ENCODE data around the gene ANXA8L1. TPM values are rescaled to one million over a fixed set of nuclear protein-coding genes. Genes with fewer than 3 reads are reported as not detected.
"Not testable (repeated sequence)": the region's sequence is repeated elsewhere in the genome, so short reads cannot be mapped to it uniquely, and the experiment has no call there.

The ANXA8L1 gene, protein sequence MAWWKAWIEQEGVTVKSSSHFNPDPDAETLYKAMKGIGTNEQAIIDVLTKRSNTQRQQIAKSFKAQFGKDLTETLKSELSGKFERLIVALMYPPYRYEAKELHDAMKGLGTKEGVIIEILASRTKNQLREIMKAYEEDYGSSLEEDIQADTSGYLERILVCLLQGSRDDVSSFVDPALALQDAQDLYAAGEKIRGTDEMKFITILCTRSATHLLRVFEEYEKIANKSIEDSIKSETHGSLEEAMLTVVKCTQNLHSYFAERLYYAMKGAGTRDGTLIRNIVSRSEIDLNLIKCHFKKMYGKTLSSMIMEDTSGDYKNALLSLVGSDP
- total RNA-seq, result not detected

DNA sequence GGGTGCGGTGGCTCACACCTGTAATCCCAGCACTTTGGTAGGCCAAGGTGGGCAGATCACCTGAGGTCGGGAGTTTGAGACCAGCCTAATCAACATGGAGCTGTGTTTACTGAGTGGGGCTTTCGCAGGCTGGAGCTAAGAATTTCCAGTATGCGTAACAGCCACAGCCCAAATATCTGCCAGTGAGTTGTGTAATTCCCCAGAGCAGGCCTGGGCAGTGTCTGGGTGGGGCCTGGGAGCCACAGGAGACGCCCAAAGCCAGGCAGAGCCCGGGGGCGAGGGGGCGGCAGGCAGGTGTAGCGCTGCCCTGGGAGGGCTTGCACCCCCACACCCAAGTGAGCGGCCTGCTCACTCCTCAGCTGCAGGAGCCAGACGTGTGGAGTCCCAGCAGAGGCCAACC lies at the start of gene ANXA8L1:
TSS of gene ANXA8L1 (plus strand) at position 371 of the 400 bp plus-strand sequence. CDS start 76 bp downstream, outside the sequence.
- H3K4me1 Mint-ChIP-seq (ENCODE audit: low read depth); H3K9me3 Mint-ChIP-seq; DNase-seq; POLR2A ChIA-PET; H3K4me3 Mint-ChIP-seq; H3K36me3 Mint-ChIP-seq; intact Hi-C loops (cut with micrococcal nuclease); H3K27me3 Mint-ChIP-seq; CTCF ChIA-PET; H3K27ac Mint-ChIP-seq: not testable (repeated sequence)

DNA sequence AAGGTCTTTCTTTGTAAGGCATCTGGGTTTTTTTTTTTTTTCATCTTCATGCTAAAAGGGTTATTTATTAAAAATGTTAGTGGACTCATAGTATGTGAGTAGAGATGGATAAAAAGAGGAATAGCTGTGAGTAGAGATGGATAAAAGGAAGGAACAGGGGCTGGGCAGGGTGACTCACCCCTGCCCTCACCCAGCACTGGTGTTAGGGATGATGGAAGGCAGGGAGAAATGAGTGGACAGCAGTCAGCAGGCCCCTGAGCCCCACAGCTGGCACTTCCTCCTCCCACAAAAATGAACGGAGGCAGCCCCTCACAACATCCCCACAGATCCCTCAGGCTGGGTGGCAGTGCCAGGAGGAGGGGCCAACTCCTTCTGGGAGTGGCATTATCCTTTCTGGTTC lies 49.5 kb upstream of the ANXA8L1 start:
- H3K4me3 Mint-ChIP-seq, result no peak overlapping the region
- intact Hi-C loops (cut with micrococcal nuclease), result loop anchor here (10.0 kb wide), 1 partner anchor 101 kb away; no protein-coding TSS in a partner anchor
- ChIA-PET POLR2A (no interaction called here), CTCF (interaction anchor here (1.9 kb wide), 1 partner anchor 97 kb away, joined by 5 read pairs; no protein-coding TSS in a partner anchor)
- DNase-seq, result no peak
- no peaks in the 10 kb centered on the region for H3K9me3 Mint-ChIP-seq
- H3K27me3 Mint-ChIP-seq, result no peaks in the 10 kb centered on the region
- H3K27ac Mint-ChIP-seq, result no peak overlapping the region
- no peaks in the 10 kb centered on the region for H3K36me3 Mint-ChIP-seq
- no peaks in the 10 kb centered on the region for H3K4me1 Mint-ChIP-seq (ENCODE audit: low read depth)

DNA sequence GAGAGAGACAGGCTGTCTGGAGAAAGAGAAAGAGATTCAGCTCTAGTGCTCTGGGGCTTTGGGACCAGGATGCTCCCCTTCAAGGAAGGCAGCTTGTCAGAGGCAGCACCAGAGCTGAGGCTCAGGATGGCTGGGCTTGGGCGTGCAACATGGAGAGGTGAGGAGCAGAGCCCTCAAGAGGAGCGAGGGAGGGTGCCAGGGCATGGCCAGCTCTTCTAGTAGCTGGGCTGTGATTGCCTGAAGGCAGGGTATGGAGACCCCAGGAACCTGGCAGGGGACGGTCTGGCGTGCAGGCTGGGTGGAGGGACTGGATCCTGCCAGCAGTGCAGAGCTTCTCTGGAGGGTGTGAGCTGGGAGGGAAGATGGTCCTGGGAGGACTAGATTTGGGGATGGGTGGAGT lies 48.6 kb upstream of the ANXA8L1 start:
- intact Hi-C loops (cut with micrococcal nuclease), result loop anchor here (10.0 kb wide), 1 partner anchor 102 kb away; no protein-coding TSS in a partner anchor

DNA sequence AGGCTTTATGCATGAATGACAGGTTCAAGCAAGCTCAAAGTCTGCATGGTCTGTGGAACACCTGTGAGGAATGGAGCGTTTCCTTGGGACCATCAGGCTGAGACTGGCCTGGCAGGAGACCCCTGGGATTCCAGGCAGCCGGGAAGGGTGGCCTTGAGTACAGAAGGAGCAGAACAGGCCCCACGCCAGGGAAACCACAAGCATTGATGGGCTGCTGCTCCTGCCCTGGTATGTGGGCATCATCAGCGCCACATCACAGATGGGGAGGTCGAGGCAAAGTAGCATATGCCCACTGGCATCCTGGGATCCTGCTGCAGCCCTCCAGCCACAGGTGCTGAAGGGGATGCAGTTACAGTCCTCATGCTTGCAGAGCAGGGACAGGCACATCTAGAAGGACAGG lies 47.9 kb upstream of the ANXA8L1 start:
- no peaks in the 10 kb centered on the region for H3K9me3 Mint-ChIP-seq
- H3K27me3 Mint-ChIP-seq, result no peaks in the 10 kb centered on the region
- no peak for DNase-seq
- CTCF ChIA-PET, result no interaction called here
- H3K4me1 Mint-ChIP-seq (ENCODE audit: low read depth), result no peaks in the 10 kb centered on the region
- no peak overlapping the region for H3K4me3 Mint-ChIP-seq
- intact Hi-C loops (cut with micrococcal nuclease), result loop anchor here (10.0 kb wide), 1 partner anchor 103 kb away; no protein-coding TSS in a partner anchor
- POLR2A ChIA-PET, result no interaction called here
- no peak overlapping the region for H3K27ac Mint-ChIP-seq
- no peaks in the 10 kb centered on the region for H3K36me3 Mint-ChIP-seq

More for the DNA sequence above, 48.6 kb upstream of the ANXA8L1 start:
- Mint-ChIP-seq H3K4me1 (ENCODE audit: low read depth) (no peaks in the 10 kb centered on the region), H3K36me3 (no peaks in the 10 kb centered on the region), H3K27ac (no peak overlapping the region), H3K9me3 (no peaks in the 10 kb centered on the region), H3K4me3 (no peak overlapping the region), H3K27me3 (no peaks in the 10 kb centered on the region)
- POLR2A ChIA-PET, result no interaction called here
- DNase-seq, result no peak
- CTCF ChIA-PET, result no interaction called here

DNA sequence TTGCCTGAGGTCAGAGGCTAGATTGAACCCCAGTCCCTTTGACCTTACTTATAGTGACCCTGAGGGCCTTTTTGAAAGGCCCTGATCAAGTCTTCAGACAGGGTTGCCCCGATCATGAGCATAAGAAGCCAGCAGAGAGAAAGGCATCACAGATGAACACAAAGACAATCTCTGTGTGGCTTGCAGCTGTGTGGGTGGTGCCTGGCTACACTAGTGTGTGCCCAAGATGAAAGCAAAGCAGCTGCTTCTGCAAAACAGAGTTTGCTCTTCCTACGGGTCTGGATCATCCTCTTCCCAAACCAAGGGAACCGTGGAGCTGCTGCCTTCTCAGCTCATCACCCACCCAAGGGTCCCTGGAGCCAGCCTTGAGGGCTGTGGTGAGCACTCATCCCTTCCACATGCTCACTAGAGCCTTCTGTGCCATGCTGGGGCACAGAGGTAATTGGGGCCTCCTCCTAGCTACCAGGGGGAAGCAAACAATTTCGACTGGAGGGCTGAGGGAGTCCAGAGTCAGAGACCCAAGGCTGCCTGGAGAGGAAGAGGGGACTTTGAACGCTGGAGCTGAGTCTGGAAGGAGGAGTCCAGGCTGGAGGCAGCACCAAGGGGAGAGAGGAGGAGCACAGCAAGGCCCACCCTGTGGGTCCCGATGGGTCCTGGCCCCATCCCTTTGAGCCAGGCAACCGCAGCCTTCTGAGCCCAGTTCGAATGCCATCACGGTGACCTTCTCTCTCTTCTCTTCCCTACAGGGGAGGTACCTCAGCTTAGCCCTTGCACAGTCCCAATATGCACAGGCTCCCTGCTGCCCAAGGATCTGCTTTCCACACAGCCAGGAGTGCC lies 46.5 kb upstream of the ANXA8L1 start:
- ChIA-PET CTCF (no interaction called here), POLR2A (no interaction called here)
- no peaks in the 10 kb centered on the region for H3K27me3 Mint-ChIP-seq
- H3K36me3 Mint-ChIP-seq, result no peaks in the 10 kb centered on the region
- no peaks in the 10 kb centered on the region for H3K9me3 Mint-ChIP-seq
- DNase-seq, result no peak
- no peaks in the 10 kb centered on the region for H3K4me1 Mint-ChIP-seq (ENCODE audit: low read depth)
- no peak overlapping the region for H3K4me3 Mint-ChIP-seq
- intact Hi-C loops (cut with micrococcal nuclease), result loop anchor here (10.0 kb wide), 1 partner anchor 104 kb away; no protein-coding TSS in a partner anchor
- H3K27ac Mint-ChIP-seq, result no peak overlapping the region

DNA sequence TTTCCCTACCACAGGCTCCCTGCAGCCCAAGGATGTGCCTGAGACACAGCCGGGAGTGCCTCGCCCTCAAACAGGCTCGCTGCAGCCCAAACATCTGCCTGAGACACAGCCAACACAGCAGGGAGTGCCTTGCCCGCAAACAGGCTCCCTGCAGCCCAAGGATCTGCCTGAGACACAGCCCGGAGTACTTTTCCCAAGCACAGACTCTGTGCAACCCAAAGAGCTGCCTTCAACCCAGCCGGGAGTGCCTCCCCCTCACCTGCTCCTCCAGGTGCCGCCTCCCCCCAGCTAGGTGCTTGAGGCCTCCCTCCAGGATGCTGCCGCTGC lies 45.9 kb upstream of the ANXA8L1 start:
- H3K27ac Mint-ChIP-seq, result no peak overlapping the region

DNA sequence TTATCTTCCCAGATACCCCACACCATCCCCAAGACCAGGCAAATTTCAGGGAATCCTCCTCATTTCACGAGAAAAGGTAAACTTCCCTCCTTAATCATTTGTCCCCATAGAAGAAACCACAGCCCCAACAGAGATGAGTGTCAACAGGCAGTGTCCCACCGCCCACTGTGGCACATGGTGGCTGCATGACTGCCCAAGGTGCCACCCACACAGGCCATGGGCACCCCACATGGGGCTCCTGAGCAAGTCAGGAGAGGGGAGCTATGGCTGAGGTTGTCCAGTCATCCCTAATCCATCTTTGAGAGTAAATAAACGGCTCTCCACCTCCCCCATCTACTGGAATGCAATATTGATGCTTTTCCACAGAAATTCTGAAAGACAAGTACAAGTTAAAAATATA lies 44.7 kb upstream of the ANXA8L1 start:
- intact Hi-C loops (cut with micrococcal nuclease), result no loop called here
- ChIA-PET POLR2A (no interaction called here), CTCF (no interaction called here)
- Mint-ChIP-seq H3K4me3 (no peak overlapping the region), H3K27ac (no peak overlapping the region), H3K27me3 (no peaks in the 10 kb centered on the region), H3K36me3 (no peaks in the 10 kb centered on the region), H3K9me3 (no peaks in the 10 kb centered on the region), H3K4me1 (ENCODE audit: low read depth) (no peaks in the 10 kb centered on the region)
- no peak for DNase-seq

More for the DNA sequence above, 45.9 kb upstream of the ANXA8L1 start:
- no peak for DNase-seq
- H3K36me3 Mint-ChIP-seq, result no peaks in the 10 kb centered on the region
- H3K9me3 Mint-ChIP-seq, result no peaks in the 10 kb centered on the region
- CTCF ChIA-PET, result no interaction called here
- POLR2A ChIA-PET, result no interaction called here
- no peak overlapping the region for H3K4me3 Mint-ChIP-seq
- intact Hi-C loops (cut with micrococcal nuclease), result loop anchor here (10.0 kb wide), 1 partner anchor 105 kb away; no protein-coding TSS in a partner anchor
- no peaks in the 10 kb centered on the region for H3K27me3 Mint-ChIP-seq
- H3K4me1 Mint-ChIP-seq (ENCODE audit: low read depth), result no peaks in the 10 kb centered on the region

DNA sequence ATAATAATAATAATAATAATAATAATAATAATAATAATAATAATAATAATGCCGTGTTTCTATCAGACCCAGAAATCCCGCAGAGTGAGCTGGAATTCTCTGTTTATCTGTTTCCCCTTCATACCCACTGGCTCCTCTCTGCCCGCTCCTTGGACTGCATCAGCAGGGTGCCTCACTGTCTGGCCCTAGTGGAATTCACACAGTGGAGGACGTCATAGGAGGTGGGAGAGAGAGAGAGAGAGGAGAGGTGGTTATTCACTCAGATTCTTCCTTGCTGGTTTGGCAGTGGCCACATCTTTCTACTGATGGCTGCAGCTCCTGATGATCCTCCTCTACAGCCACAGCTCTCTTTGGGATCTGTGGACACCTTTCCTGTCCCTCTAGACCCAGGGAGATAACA lies 10.1 kb upstream of the ANXA8L1 start:
- CTCF ChIA-PET; POLR2A ChIA-PET; intact Hi-C loops (cut with micrococcal nuclease): not testable (repeated sequence)

DNA sequence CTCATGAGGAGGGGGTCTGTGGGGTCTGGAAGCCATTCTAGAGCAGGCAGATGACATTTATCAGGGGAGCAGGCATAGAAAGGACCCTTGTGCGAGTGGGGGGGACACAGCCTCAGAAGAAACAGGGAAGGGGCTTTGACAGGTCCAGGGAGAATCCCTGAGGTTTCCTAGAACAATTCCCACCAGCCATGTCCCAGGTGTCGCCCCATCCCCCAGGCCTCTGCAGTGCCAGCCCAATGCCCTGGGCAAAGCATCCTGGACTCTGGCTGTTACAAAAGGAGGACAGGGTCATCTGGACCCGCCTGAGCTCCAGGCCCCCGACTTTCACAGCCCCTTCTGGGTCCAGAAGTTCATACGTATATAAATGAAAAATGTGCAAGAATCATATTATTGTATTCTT lies 8.4 kb upstream of the ANXA8L1 start:
- POLR2A ChIA-PET; H3K27me3 Mint-ChIP-seq; H3K4me3 Mint-ChIP-seq; CTCF ChIA-PET; intact Hi-C loops (cut with micrococcal nuclease); H3K27ac Mint-ChIP-seq; H3K4me1 Mint-ChIP-seq (ENCODE audit: low read depth); DNase-seq; H3K9me3 Mint-ChIP-seq; H3K36me3 Mint-ChIP-seq: not testable (repeated sequence)

More for the DNA sequence above, 10.1 kb upstream of the ANXA8L1 start:
- not testable (repeated sequence) for H3K9me3 Mint-ChIP-seq; H3K36me3 Mint-ChIP-seq; H3K27ac Mint-ChIP-seq; H3K27me3 Mint-ChIP-seq; H3K4me3 Mint-ChIP-seq; H3K4me1 Mint-ChIP-seq (ENCODE audit: low read depth); DNase-seq

DNA sequence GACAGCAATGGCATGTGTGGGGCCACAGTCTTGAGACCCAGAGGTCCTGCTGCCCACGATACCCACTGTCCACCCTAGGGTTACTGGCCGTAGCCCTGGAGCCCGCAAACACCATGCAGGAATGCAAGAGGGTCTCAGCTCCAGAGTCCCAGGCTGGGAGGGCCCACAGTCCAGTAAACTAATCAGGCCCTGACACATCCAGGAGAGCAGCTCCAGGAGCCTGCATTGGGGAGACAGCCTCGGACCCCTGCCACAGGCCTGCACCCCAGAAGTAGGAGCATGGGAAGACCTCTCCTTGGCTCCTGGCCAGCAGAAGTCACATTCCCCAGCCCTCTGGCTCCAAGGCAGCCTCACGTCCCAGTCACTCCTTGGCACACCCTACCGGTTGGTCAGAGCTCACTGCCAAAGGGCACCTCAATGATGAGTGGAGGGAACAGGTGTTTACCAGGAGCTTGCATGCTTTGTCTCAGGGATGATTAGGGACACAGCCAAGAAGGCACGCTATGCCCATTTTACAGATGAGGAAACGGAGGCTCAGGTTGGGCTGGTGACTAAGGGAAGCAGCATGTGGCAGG lies 7.8 kb upstream of the ANXA8L1 start:
- H3K27ac Mint-ChIP-seq; H3K4me3 Mint-ChIP-seq; H3K27me3 Mint-ChIP-seq; H3K4me1 Mint-ChIP-seq (ENCODE audit: low read depth); H3K36me3 Mint-ChIP-seq; intact Hi-C loops (cut with micrococcal nuclease); CTCF ChIA-PET; POLR2A ChIA-PET; DNase-seq; H3K9me3 Mint-ChIP-seq: not testable (repeated sequence)

DNA sequence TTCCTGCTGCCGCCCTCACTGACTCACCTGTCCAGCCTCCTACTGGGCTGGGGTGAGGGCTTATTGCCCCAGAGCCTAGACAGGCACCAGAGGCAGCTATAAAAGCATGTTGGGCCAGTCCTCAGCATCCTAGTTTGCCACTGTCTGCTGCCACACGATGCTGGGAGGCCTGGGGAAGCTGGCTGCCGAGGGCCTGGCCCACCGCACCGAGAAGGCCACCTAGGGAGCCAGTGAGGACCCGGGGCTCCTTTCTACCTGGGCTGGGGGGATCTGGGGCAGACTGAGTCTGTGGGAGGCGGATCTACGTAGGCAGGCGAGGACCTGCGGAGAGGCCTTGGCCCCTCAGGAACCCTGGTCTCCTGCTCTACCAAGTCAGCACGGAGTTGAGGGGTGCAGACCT lies 6.6 kb upstream of the ANXA8L1 start:
- DNase-seq; H3K36me3 Mint-ChIP-seq; H3K9me3 Mint-ChIP-seq; H3K27ac Mint-ChIP-seq; H3K4me3 Mint-ChIP-seq; POLR2A ChIA-PET; H3K27me3 Mint-ChIP-seq; H3K4me1 Mint-ChIP-seq (ENCODE audit: low read depth); intact Hi-C loops (cut with micrococcal nuclease); CTCF ChIA-PET: not testable (repeated sequence)

DNA sequence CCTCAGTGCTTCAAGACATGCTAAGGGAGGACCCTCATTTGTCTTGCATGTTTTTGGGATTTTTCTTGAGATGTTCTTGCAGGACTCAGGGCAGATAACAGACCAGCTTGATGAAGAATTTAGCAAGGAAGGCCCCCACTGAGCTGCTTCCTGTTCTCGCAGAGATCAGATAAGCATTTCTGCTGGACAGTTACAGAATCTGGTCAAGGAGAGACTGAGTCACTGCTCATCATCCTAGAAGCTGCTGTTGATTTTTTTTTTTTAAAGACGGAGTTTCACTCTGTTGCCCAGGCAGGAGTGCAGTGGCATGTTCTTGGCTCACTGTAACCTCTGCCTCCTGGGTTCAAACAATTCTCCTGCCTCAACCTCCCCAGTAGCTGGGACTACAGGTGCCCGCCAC lies 1.2 kb upstream of the ANXA8L1 start:
- H3K4me1 Mint-ChIP-seq (ENCODE audit: low read depth); H3K9me3 Mint-ChIP-seq; intact Hi-C loops (cut with micrococcal nuclease); POLR2A ChIA-PET; CTCF ChIA-PET; H3K36me3 Mint-ChIP-seq; DNase-seq; H3K27me3 Mint-ChIP-seq; H3K27ac Mint-ChIP-seq; H3K4me3 Mint-ChIP-seq: not testable (repeated sequence)
